H1 (cell line): ENCODE results near the gene PRDM15. TPM values are rescaled to one million over a fixed set of nuclear protein-coding genes. Genes with fewer than 3 reads are reported as not detected.

Experiments used
- CTCF ChIA-PET: fragments of 300-600 bp; sonication (Branson Sonifier 250); formaldehyde crosslinking; loops from one replicate; lab custom pipeline; 2021; ENCODE audit not compliant: partially characterized antibody; lab: Charles Lee
- POLR2A ChIA-PET: fragments of 300-600 bp; sonication (Branson Sonifier 250); formaldehyde crosslinking; loops from one replicate; lab custom pipeline; 2021; ENCODE audit warnings: inconsistent platforms; ENCODE audit not compliant: partially characterized antibody; lab: Charles Lee
- DNase-seq, 2 experiments: peaks; one replicate each; pipeline versions ENCODE4 v3.0.0 to v3.0.0-alpha.2; 2010 to 2022; ENCODE audit warnings: low spot score in 2 of 2, low read depth in 1 of 2, mixed read lengths in 1 of 2
- FAIRE-seq: peaks from 2 replicates; lab custom pipeline; 2011; peaks lifted over from hg19 to GRCh38; lab: Jason Lieb, UNC
- H2AFZ ChIP-seq: 2 replicates; pipeline ENCODE4 v1.8.1; 2012; ENCODE audit warnings: low read length, inconsistent platforms
- H2AK5ac ChIP-seq: 2 replicates; pipeline ENCODE4 v1.6.1; 2013; ENCODE audit warnings: low read depth, low read length
- H2BK120ac ChIP-seq: replicated peaks from 2 replicates; pipeline ENCODE3; 2013; ENCODE audit warnings: low read depth, low read length, inconsistent platforms
- H2BK12ac ChIP-seq: 2 replicates; pipeline ENCODE4 v1.6.1; 2013; ENCODE audit warnings: low read depth, low read length
- H2BK15ac ChIP-seq: 2 replicates; pipeline ENCODE4 v1.6.1; 2013; ENCODE audit warnings: low read length
- H2BK20ac ChIP-seq: 2 replicates; pipeline ENCODE4 v1.6.1; 2013; ENCODE audit warnings: low read length
- H2BK5ac ChIP-seq: 2 replicates; pipeline ENCODE4 v1.6.1; 2013; ENCODE audit warnings: low read depth, low read length
- H3K14ac ChIP-seq: 2 replicates; pipeline ENCODE4 v1.6.1; 2013; ENCODE audit warnings: inconsistent platforms; ENCODE audit not compliant: insufficient read length
- H3K18ac ChIP-seq: 2 replicates; pipeline ENCODE4 v1.6.1; 2013; ENCODE audit warnings: low read length; ENCODE audit errors: extremely low read depth
- H3K23ac ChIP-seq: 2 replicates; pipeline ENCODE4 v1.6.1; 2013; ENCODE audit warnings: inconsistent platforms; ENCODE audit not compliant: insufficient read length
- H3K23me2 ChIP-seq: 2 replicates; pipeline ENCODE4 v1.6.1; 2013; ENCODE audit warnings: low read depth, low read length
- H3K27ac ChIP-seq: 2 replicates; pipeline ENCODE4 v1.6.1; 2011; ENCODE audit warnings: low read depth, low read length, inconsistent platforms
- H3K27me3 ChIP-seq, 4 experiments: replicated peaks in 1 of 4; 1 replicate in 1 of 4; 2 replicates in 3 of 4; pipeline versions ENCODE4 v1.6.1 to v1.8.1; 2011 to 2013; ENCODE audit warnings: low read length in 3 of 4, mild to moderate bottlenecking in 3 of 4, inconsistent platforms in 2 of 4, mixed read lengths in 2 of 4, moderate library complexity in 1 of 4; ENCODE audit not compliant: control insufficient read depth in 3 of 4, insufficient read depth in 3 of 4; ENCODE audit errors: extremely low read depth in 1 of 4
- H3K36me3 ChIP-seq, 4 experiments: 2 replicates each; pipeline versions ENCODE4 v1.6.1 to v1.8.1; 2011 to 2013; ENCODE audit warnings: mild to moderate bottlenecking in 4 of 4, low read length in 3 of 4, moderate library complexity in 2 of 4, control low read depth in 1 of 4, inconsistent platforms in 1 of 4; ENCODE audit not compliant: insufficient read depth in 4 of 4, control insufficient read depth in 2 of 4
- H3K4ac ChIP-seq: replicated peaks from 2 replicates; pipeline ENCODE3; 2013; ENCODE audit warnings: low read length, low read depth, mixed read lengths, inconsistent platforms; ENCODE audit not compliant: insufficient read length
- H3K4me1 ChIP-seq, 4 experiments: replicated peaks in 1 of 4; 1 replicate in 1 of 4; 2 replicates in 3 of 4; pipeline versions ENCODE4 v1.6.1 to v1.8.1; 2011 to 2013; ENCODE audit warnings: low read length in 3 of 4, inconsistent platforms in 2 of 4, mixed read lengths in 1 of 4; ENCODE audit not compliant: insufficient read depth in 4 of 4, control insufficient read depth in 3 of 4
- H3K4me2 ChIP-seq, 2 experiments: 2 replicates each; pipeline versions ENCODE4 v1.6.1 to v1.8.1; 2011 to 2013; ENCODE audit warnings: low read depth in 2 of 2, low read length in 2 of 2, control low read depth in 1 of 2, inconsistent platforms in 1 of 2, mild to moderate bottlenecking in 1 of 2; ENCODE audit not compliant: insufficient read depth in 1 of 2
- H3K4me3 ChIP-seq, 4 experiments: fragments of 200-600, 300-600 bp in 1 of 4; sonication (generic), shearing (Covaris generic), sonication (Bioruptor Twin) in 1 of 4; 2 replicates each; pipeline versions ENCODE4 v1.5.1 to v1.8.1; 2011 to 2016; ENCODE audit warnings: low read length in 4 of 4, low read depth in 3 of 4, control low read depth in 2 of 4, inconsistent platforms in 2 of 4, mild to moderate bottlenecking in 2 of 4, mixed read lengths in 1 of 4, moderate library complexity in 1 of 4; ENCODE audit not compliant: insufficient read depth in 2 of 4; ENCODE audit errors: extremely low read depth in 1 of 4
- H3K56ac ChIP-seq: replicated peaks from 2 replicates; pipeline ENCODE3; 2013; ENCODE audit warnings: low read depth, mild to moderate bottlenecking, mixed read lengths, low read length, inconsistent platforms; ENCODE audit not compliant: insufficient read length
- H3K79me1 ChIP-seq: 2 replicates; pipeline ENCODE4 v1.6.1; 2013; ENCODE audit warnings: low read depth, low read length, control low read depth
- H3K79me2 ChIP-seq, 2 experiments: 2 replicates each; pipeline versions ENCODE4 v1.6.1 to v1.8.1; 2012 to 2013; ENCODE audit warnings: low read length in 2 of 2, mild to moderate bottlenecking in 2 of 2, inconsistent platforms in 1 of 2; ENCODE audit not compliant: insufficient read depth in 2 of 2, control insufficient read depth in 1 of 2
- H3K9ac ChIP-seq, 4 experiments: replicated peaks in 1 of 4; 1 replicate in 1 of 4; 2 replicates in 3 of 4; pipeline versions ENCODE4 v1.6.1 to v1.8.1; 2011 to 2013; ENCODE audit warnings: low read depth in 3 of 4, low read length in 3 of 4, control low read depth in 2 of 4, mild to moderate bottlenecking in 2 of 4, moderate library complexity in 2 of 4, inconsistent platforms in 1 of 4; ENCODE audit errors: extremely low read depth in 1 of 4
- H3K9me3 ChIP-seq, 2 experiments: 2 replicates each; pipeline versions ENCODE4 v1.6.1 to v1.8.1; 2012 to 2013; ENCODE audit warnings: mild to moderate bottlenecking in 2 of 2, moderate library complexity in 2 of 2, control low read depth in 1 of 2, inconsistent platforms in 1 of 2, low read depth in 1 of 2, low read length in 1 of 2, mixed read lengths in 1 of 2; ENCODE audit not compliant: insufficient read depth in 2 of 2
- H4K20me1 ChIP-seq, 2 experiments: replicated peaks in 1 of 2; 2 replicates each; pipeline versions ENCODE3 to v1.8.1; 2011 to 2013; ENCODE audit warnings: inconsistent platforms in 2 of 2, low read length in 2 of 2, mild to moderate bottlenecking in 1 of 2; ENCODE audit not compliant: insufficient read depth in 2 of 2, control insufficient read depth in 1 of 2
- H4K5ac ChIP-seq: 2 replicates; pipeline ENCODE4 v1.6.1; 2013; ENCODE audit warnings: low read length, low read depth, mixed read lengths, inconsistent platforms; ENCODE audit not compliant: insufficient read length
- H4K8ac ChIP-seq: 2 replicates; pipeline ENCODE4 v1.8.0; 2013; ENCODE audit warnings: mild to moderate bottlenecking, moderate library complexity, low read length, inconsistent platforms; ENCODE audit not compliant: insufficient read depth; ENCODE audit errors: extremely low read depth
- H4K91ac ChIP-seq: replicated peaks from 2 replicates; pipeline ENCODE3; 2013; ENCODE audit warnings: low read length, mixed read lengths, inconsistent platforms; ENCODE audit not compliant: insufficient read length
- ATF2 ChIP-seq: IDR thresholded peaks from 2 replicates; pipeline ENCODE4 v1.6.1; 2012; ENCODE audit warnings: low read length, inconsistent platforms
- BACH1 ChIP-seq: IDR thresholded peaks from 2 replicates; pipeline ENCODE4 v1.6.1; 2012; ENCODE audit warnings: low read length, improper control_type of control experiment
- BCL11A ChIP-seq, 2 experiments: IDR thresholded peaks; one replicate each; pipeline ENCODE4 v1.6.1; 2011; ENCODE audit warnings: low read depth in 2 of 2, low read length in 2 of 2, mild to moderate bottlenecking in 2 of 2
- EP300 ChIP-seq, 2 experiments: IDR thresholded peaks; 1 replicate in 1 of 2; 2 replicates in 1 of 2; pipeline ENCODE4 v1.6.1; 2011 to 2012; ENCODE audit warnings: low read depth in 2 of 2, low read length in 2 of 2, mild to moderate bottlenecking in 2 of 2, borderline replicate concordance in 1 of 2, inconsistent platforms in 1 of 2, moderate library complexity in 1 of 2
- KDM5A ChIP-seq: fragments of 200-600 bp; IDR thresholded peaks from 2 replicates; pipeline ENCODE4 v1.7.1; 2012; ENCODE audit warnings: mild to moderate bottlenecking, low read length, inconsistent platforms, mixed read lengths
- MAX ChIP-seq: IDR thresholded peaks from 2 replicates; pipeline ENCODE4 v1.6.1; 2012; ENCODE audit warnings: inconsistent platforms
- NANOG ChIP-seq: IDR thresholded peaks from 2 replicates; pipeline ENCODE4 v1.6.1; 2011; ENCODE audit warnings: low read length, low read depth, mild to moderate bottlenecking, inconsistent platforms; ENCODE audit not compliant: insufficient read depth, poor library complexity, severe bottlenecking
- SAP30 ChIP-seq: fragments of 300-600 bp; sonication (generic); IDR thresholded peaks from 2 replicates; pipeline ENCODE4 v1.7.1; 2012; ENCODE audit warnings: low read length, moderate library complexity, mild to moderate bottlenecking, inconsistent platforms; ENCODE audit not compliant: insufficient read depth, insufficient replicate concordance
- SIX5 ChIP-seq: IDR thresholded peaks from 2 replicates; pipeline ENCODE4 v1.6.1; 2011; ENCODE audit warnings: mild to moderate bottlenecking, low read depth, low read length
- TAF1 ChIP-seq: IDR thresholded peaks from 2 replicates; pipeline ENCODE4 v1.6.1; 2011; ENCODE audit warnings: mild to moderate bottlenecking, low read depth, low read length
- ZNF274 ChIP-seq: IDR thresholded peaks from 2 replicates; pipeline ENCODE4 v1.7.0; 2012; ENCODE audit warnings: low read length, borderline replicate concordance; ENCODE audit errors: extremely low read depth
- WGBS, 2 experiments: shearing (Covaris generic) in 1 of 2; methylation state at CpG; one replicate each; pipeline versions ENCODE4 v1.1.6 to v1.1.7; 2013 to 2015; ENCODE audit warnings: low lambda C conversion rate in 2 of 2, mixed read lengths in 2 of 2, inconsistent platforms in 1 of 2, low coverage in 1 of 2, missing lambda C conversion rate in 1 of 2; ENCODE audit not compliant: insufficient replicate concordance in 2 of 2, insufficient coverage in 1 of 2, insufficient read length in 1 of 2; ENCODE audit errors: extremely low coverage in 1 of 2, missing lambda C conversion rate in 1 of 2; 5-methylcytosine and 5-hydroxymethylcytosine counted together
- polyA plus RNA-seq, 7 experiments: library from polyadenylated mRNA; depleted of rRNA in 3 of 7; stranded (reverse) in 5 of 7; unstranded in 2 of 7; fragments of >200 nt in 5 of 7; fragments of 200-250 nt in 2 of 7; gene quantifications; 1 replicate in 5 of 7; 2 replicates in 1 of 7; 4 replicates in 1 of 7; pipeline versions ENCODE4 v1.2.1 to v1.2.3, GENCODE V29; 2011 to 2013; ENCODE audit warnings: missing spikeins in 2 of 7, mixed read lengths in 2 of 7
- total RNA-seq: library from RNA; stranded (reverse); fragmentation: NEBNext Ultra II Directional; extraction: Animal tissue kit (Norgen Biotek cat#: 25700); gene quantifications from 2 replicates; pipeline ENCODE4 v1.2.1, GENCODE V29; 2021

Gene PRDM15
- total and polyA plus RNA-seq, 2 of the 8 experiments (the other 6 are each of a cell fraction or from before 2014, with no cell fraction given) = 9.7 to 10.5 TPM

DNA sequence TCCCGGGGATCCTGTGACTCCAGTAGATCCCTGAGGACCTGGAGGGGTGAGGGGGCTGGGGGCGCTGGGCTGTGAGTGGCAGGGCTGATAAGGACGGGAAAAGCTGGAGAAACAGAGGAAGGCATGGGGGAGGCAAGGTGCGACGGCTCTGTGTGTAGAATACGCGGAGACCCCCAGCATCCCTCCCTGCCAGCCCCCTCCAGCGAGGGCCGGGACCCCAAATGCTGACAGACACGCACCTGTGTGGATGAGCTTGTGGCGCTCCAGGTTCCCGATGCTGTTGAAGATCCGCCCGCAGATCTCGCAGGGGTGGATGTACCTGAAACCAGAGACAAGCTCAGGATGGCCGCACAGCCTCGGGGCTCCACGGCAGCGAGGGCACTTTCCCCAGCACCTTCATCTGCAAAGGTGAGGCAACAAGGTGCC is 59.3 kb downstream of the PRDM15 start:
- H3K9me3 ChIP-seq = no peaks in the 10 kb centered on the region
- ChIA-PET POLR2A (interaction anchor here (1.0 kb wide), 1 partner anchor 10 kb away, joined by 4 read pairs; no protein-coding TSS in a partner anchor), CTCF (interaction anchor here (0.6 to 8.1 kb wide), 6 partner anchors 9 to 207 kb away, joined by 3 to 132 read pairs (median 3); no protein-coding TSS in a partner anchor)
- no peak overlapping the region for H4K5ac ChIP-seq
- no peaks in the 10 kb centered on the region for H3K79me1 ChIP-seq
- no peaks in the 10 kb centered on the region for H3K23me2 ChIP-seq
- H3K14ac ChIP-seq = no peak overlapping the region
- no peak overlapping the region for H3K4me2 ChIP-seq
- FAIRE-seq = no peak
- H2BK12ac ChIP-seq = no peak overlapping the region
- H2AK5ac ChIP-seq = no peak overlapping the region
- DNase-seq = no peak
- peaks cover 0 to 9% (median 5%) of the 10 kb centered on the region in 4 experiments; a peak in 5 of 8 replicates for H3K36me3 ChIP-seq
- H4K91ac ChIP-seq = no peak overlapping the region
- no peak overlapping the region; the same call in 1 of the 2 replicates for H2BK5ac ChIP-seq
- no peak overlapping the region for H3K23ac ChIP-seq
- no peak overlapping the region for H3K56ac ChIP-seq
- H4K20me1 ChIP-seq = peaks cover 2 to 6% of the 10 kb centered on the region in 2 experiments
- no peak overlapping the region for H2BK20ac ChIP-seq
- no peak overlapping the region for H2AFZ ChIP-seq
- no peak overlapping the region for H2BK120ac ChIP-seq
- no peak overlapping the region for H3K27ac ChIP-seq
- H3K4ac ChIP-seq = no peak overlapping the region
- H2BK15ac ChIP-seq = no peak overlapping the region
- H3K9ac ChIP-seq = no peak overlapping the region
- no peak overlapping the region for H3K4me3 ChIP-seq
- 90% methylated on average over 13 of the region's 19 CpGs; no CpG with 5 or more reads in 1 of the 2 experiments for WGBS, 2 experiments
- H3K4me1 ChIP-seq = peaks cover 0 to 2% (median 0%) of the 10 kb centered on the region in 4 experiments; a peak in 1 of 7 replicates
- H4K8ac ChIP-seq = no peak overlapping the region
- no peak overlapping the region for H3K18ac ChIP-seq
- no peaks in the 10 kb centered on the region for H3K27me3 ChIP-seq
- H3K79me2 ChIP-seq = no peaks in the 10 kb centered on the region
- TF ChIP-seq BCL11A (IDR thresholded peaks at IDR 0.05; ENCODE audit: low read depth in 2 of 2, low read length in 2 of 2) (no peak), ZNF274 (no peak), SIX5 (no peak), BACH1 (no peak), SAP30 (no peak), EP300 (IDR thresholded peaks at IDR 0.05; ENCODE audit: borderline replicate concordance in 1 of 2, low read depth in 2 of 2, low read length in 2 of 2) (no peak), ATF2 (no peak), KDM5A (no peak), TAF1 (no peak), NANOG (no peak), MAX (no peak)
